GM21825 (cell line): ENCODE measurements around the gene NTN3.

Experiments
- ATAC-seq: cut with Tn5 transposase; IDR thresholded peaks from one replicate; pipeline ENCODE4 v1.9.1; 2021; ENCODE audit warnings: mild to moderate bottlenecking, moderate library complexity; ENCODE audit not compliant: unreplicated experiment

The NTN3 gene

DNA sequence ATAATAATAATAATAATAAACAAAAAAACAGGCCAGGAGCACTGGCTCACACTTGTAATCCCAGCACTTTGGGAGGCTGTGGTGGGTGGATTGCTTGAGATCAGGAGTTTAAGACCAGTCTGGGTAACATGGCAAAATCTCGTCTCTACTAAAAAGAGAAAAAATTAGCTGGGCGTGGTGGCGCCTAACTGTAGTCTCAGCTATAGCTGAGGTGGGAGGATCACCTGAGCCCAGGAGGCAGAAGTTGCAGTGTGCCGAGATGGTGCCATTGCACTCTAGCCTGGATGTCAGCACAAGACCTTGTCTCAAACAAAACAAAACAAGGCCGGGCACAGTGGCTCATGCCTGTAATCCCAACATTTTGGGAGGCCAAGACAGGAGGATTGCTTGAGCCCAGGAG lies 23.9 kb downstream of the NTN3 start:
- no peak for ATAC-seq

GRCh38 chr16:2496223-2497115 lies 25.4 kb downstream of the NTN3 start:
- no peak for ATAC-seq

DNA sequence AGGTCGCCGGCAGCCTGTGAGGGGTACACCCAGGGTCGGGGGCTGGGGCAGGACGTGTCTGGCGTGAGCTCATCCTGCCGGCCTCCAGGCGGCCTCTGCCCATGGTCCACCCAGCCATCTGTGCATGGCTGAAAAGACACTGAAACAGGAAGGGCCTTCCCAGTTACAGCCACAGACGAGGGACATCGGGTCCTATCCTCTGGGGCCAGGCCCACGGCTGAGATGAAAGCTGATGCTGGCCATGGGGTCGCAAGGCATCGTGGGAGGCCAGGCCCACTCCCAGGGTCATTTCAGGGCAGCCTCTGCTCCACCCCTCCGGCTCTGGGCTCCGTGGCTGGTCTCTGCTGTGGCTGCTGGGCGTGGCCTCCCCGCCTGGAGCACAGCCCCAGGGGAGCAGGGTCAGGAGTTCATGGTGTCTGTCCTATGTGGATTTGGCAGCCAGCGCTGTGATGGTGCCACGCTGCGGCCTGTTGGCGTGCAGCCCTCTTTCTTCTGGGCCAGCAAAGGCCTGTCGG lies 26.1 kb downstream of the NTN3 start:
- no peak for ATAC-seq

- ATAC-seq: no peak
These were observed 26.8 kb downstream of the NTN3 start for GRCh38 chr16:2497695-2498484.

- no peak for ATAC-seq
These were observed 27.6 kb downstream of the NTN3 start for GRCh38 chr16:2498531-2499253.

DNA sequence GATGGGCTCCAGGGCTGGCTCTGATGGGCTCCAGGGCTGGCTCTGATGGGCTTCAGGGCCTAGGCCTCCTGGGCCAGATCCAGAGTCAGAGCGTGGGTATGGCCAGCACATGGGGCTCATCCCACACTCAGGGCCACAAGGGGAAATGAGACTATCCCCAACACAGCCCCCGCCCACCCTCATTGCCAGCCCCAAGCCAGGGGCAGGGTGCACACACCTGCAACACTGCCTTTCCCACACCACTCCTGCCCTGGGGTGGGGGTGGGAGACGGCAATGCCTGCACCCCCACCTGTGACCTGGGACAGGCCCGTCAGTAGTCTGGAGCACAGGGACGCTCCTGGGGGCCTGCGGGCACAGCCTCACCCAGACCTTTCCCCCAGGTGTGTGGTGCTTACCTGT lies 28.4 kb downstream of the NTN3 start:
- ATAC-seq: no peak

DNA sequence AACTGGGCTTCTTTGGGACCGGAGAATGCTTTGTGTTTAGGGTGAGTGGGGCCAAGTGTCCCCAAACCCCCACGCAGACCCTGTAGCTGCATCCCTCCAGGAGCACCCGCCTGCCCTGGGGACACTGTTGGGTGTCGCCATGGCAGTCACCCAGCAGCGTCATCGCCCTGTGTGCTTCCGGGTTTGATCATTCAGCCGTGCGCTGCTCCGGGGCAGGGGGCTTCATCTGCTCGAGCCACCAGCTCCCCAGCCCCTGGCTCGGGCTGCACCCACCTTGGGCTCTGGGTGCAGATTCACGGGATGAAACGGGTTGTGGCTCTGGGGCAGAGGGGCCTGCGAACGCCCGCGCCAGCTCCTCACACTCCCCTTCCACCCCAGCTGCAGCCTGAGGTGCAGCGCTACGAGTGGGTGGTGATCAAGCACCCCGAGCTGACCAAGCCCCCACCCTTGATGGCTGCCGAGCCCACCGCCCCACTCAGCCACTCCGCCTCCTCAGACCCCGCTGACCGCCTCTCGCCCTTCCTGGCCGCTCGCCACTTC lies 28.9 kb downstream of the NTN3 start:
- no peak for ATAC-seq

- ATAC-seq: no peak
These were observed 29.4 kb downstream of the NTN3 start for GRCh38 chr16:2500430-2500917.

DNA sequence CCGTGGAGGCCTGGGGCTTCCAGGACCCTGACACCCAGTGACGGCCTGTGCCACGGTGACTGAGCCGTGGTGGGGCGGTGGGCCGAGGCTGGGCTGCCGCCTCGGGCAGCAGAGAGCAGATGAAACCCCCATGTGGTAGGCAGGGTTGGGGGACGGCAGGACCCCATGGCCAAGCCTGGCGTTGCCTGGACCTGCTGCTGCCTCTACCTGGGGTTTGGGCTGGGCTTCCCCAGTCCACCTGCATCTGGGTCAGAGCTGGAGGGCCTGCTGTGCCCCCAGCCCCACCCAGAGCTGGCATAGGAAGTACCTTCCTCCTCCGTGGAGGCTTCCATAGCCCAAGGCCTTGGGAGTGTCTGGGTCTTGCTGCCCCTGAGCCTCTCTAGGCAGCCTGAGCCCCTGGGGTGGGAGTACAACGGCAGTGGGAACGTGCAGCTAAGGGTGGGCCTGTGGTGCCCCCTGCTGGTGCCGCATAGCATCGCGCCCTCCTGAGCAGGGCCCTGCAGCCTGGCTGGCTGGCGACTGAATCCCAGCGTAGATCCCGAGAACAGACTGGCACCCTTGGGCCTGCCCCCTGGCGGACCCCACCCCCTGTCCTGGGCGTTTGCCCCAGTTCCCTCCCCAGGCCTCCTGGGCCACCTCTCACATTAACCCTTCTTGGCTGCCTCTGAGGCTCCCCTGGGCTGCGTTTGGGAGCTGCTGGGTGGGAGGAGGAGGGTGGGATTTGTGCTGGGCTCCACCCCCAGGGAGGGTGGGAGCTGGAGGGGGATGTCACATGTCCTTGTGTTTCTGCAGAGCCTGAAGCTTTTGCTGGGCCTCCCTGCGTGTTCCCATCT lies 30.0 kb downstream of the NTN3 start:
- peak; percentile 60 for ATAC-seq

- ATAC-seq: no peak
These were observed 31.1 kb downstream of the NTN3 start for GRCh38 chr16:2501946-2502895.

DNA sequence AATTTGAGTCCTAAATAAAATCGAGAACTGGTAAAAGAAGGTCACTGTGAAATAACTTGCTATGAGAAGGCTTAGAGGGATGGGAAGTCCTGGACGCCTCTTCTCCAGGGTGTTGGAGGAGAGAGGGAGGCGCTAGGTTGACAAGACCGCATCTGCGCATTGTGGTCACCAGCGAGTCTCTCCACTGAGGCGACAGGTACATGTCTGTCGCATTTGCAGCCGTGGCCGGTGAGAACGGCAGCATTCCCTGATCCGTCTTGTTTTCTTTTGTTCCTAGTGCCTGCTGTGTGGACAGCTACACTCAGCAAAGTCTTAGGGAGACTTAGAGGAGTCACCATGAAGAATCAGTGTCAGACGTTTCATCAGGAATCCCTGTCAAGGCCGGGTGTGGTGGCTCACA lies 34.6 kb downstream of the NTN3 start:
- ATAC-seq: no peak

GRCh38 chr16:2507052-2507659 lies 36.1 kb downstream of the NTN3 start:
- peak; percentile 55 for ATAC-seq

GRCh38 chr16:2507665-2508064 lies 36.6 kb downstream of the NTN3 start:
- ATAC-seq: peak; percentile 16

DNA sequence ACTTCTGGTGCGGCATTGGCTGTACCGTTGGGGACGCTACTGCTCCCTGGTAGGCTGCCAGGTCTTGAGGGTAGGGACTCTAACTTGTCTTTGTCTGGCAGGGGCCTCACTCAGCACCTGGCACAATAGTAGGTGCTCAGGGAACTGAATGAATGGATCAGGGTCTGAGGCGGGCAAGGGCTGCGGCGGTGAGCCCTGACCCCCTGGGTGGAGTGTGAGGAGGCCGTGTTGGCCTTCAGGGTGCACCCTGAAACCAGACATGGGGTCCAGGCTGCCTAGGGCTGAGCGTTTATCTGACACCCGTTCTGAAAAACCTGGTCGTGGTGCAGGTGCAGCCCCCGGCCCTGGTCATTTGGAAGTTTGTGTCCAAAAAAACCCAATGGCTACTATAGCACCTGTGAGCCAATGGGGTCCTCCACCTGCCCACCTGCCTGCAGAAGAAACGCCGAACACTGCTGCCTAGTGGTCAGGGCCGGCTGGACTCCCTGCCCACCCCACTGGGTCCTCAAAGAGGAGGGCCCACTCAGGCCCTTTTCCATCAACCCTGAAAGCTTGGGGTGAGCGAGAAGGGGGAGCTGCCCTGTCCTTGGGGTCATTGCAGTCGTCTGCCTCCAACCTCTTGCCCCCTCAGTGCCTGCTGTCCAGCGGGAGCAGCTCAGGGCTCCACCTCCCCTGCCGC lies 37.8 kb downstream of the NTN3 start:
- ATAC-seq: no peak

- ATAC-seq: no peak
These were observed 40.2 kb downstream of the NTN3 start for GRCh38 chr16:2511128-2511800.

DNA sequence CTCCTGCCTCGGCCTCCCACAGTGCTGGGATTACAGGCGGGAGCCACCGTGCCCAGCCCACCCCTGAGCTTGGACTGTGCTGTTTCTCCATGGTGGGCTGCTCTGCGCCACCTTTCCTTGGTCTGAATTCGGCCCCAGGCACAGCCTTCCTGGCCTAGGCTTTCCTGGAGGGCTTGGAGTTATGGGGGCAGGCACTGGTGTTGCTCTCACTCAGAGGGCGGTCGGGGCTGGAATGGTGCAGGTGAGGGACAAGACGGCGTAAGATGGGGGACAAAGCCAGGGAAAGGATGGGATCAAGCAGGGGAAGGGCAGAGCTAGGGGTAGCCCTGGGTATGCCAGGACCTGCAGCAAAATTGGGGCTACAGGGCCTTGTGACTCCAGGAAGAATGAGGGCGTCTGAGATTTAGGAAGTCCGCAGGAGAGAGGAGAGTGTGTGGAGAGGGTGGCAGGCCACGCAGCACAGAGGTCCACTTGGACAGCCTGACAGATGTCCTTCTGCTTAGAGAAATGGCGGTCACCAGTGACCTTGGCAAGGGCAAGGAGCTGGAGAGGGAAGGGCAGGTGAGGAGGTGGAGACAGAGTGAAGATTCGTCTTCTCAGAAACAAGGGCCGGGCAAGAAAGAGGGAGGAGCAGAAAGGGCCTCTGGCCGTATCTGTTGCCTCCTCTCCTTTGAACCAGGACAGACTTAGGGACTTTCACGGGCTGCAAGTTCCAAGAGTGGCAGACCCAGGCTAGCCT lies 41.1 kb downstream of the NTN3 start:
- no peak for ATAC-seq
